ENCODE measurements around the gene AFF2. TPM values are rescaled to one million over a fixed set of nuclear protein-coding genes. Genes with fewer than 3 reads are reported as not detected.

The AFF2 gene
- total and polyA plus RNA-seq, 10 donors = 0.04 to 26.6 (median 8.7) TPM

- Histone ChIP-seq H3K27ac (no peak overlapping the region), H3K27me3 (replicated peaks in 1 of 7) (no peaks in the 10 kb centered on the region), H3K4me1 (no peaks in the 10 kb centered on the region), H3K36me3 (no peaks in the 10 kb centered on the region), H3K9me3 (no peaks in the 10 kb centered on the region), H3K4me3 (no peak overlapping the region)
- DNase-seq = no peak
- TF ChIP-seq POLR2A (IDR thresholded peaks at IDR 0.05) = no peak
- TF ChIP-seq POLR2AphosphoS5 (IDR thresholded peaks at IDR 0.05) = no peak
- TF ChIP-seq, protein P1, sequence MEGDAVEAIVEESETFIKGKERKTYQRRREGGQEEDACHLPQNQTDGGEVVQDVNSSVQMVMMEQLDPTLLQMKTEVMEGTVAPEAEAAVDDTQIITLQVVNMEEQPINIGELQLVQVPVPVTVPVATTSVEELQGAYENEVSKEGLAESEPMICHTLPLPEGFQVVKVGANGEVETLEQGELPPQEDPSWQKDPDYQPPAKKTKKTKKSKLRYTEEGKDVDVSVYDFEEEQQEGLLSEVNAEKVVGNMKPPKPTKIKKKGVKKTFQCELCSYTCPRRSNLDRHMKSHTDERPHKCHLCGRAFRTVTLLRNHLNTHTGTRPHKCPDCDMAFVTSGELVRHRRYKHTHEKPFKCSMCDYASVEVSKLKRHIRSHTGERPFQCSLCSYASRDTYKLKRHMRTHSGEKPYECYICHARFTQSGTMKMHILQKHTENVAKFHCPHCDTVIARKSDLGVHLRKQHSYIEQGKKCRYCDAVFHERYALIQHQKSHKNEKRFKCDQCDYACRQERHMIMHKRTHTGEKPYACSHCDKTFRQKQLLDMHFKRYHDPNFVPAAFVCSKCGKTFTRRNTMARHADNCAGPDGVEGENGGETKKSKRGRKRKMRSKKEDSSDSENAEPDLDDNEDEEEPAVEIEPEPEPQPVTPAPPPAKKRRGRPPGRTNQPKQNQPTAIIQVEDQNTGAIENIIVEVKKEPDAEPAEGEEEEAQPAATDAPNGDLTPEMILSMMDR (IDR thresholded peaks at IDR 0.05 in 8 of 11, conservative IDR thresholded peaks at IDR 0.05 in 3 of 11) = no peak
- WGBS, 5 donors = 59 to 91% (median 88%) methylated on average over 1 of the region's 1 CpG
- intact Hi-C loops (cut with DNase I; ENCODE audit: low total_unique reads) = no loop called here
These were observed 371.7 kb downstream of the AFF2 start for GRCh38 chrX:148872161-148872535.

GRCh38 chrX:148872881-148873280, 372.5 kb downstream of the AFF2 start:
- Histone ChIP-seq H3K4me1 (no peaks in the 10 kb centered on the region), H3K9me3 (no peaks in the 10 kb centered on the region), H3K4me3 (no peak overlapping the region), H3K27me3 (replicated peaks in 1 of 7) (no peaks in the 10 kb centered on the region), H3K27ac (no peak overlapping the region), H3K36me3 (no peaks in the 10 kb centered on the region)
- intact Hi-C loops (cut with DNase I; ENCODE audit: low total_unique reads) = no loop called here
- DNase-seq = no peak
- 53 to 75% (median 64%) methylated on average over 3 to 4 of the region's 4 CpGs for WGBS, 5 donors
- TF ChIP-seq, protein P1 (IDR thresholded peaks at IDR 0.05 in 8 of 11, conservative IDR thresholded peaks at IDR 0.05 in 3 of 11) = no peak
- no peak for TF ChIP-seq POLR2A (IDR thresholded peaks at IDR 0.05)
- no peak for TF ChIP-seq POLR2AphosphoS5 (IDR thresholded peaks at IDR 0.05)

- no peak for DNase-seq
- TF ChIP-seq, protein P1 (IDR thresholded peaks at IDR 0.05 in 8 of 11, conservative IDR thresholded peaks at IDR 0.05 in 3 of 11) = no peak
- TF ChIP-seq POLR2A (IDR thresholded peaks at IDR 0.05) (no peak), POLR2AphosphoS5 (IDR thresholded peaks at IDR 0.05) (no peak)
- H3K4me3 ChIP-seq = no peak overlapping the region
- H3K36me3 ChIP-seq = no peaks in the 10 kb centered on the region
- H3K27me3 ChIP-seq (replicated peaks in 1 of 7) = no peaks in the 10 kb centered on the region
- intact Hi-C loops (cut with DNase I; ENCODE audit: low total_unique reads) = no loop called here
- no peaks in the 10 kb centered on the region for H3K9me3 ChIP-seq
- WGBS, 5 donors = 75 to 90% (median 80%) methylated on average over 3 of the region's 3 CpGs
- no peaks in the 10 kb centered on the region for H3K4me1 ChIP-seq
- no peak overlapping the region for H3K27ac ChIP-seq
These were observed 374.3 kb downstream of the AFF2 start for GRCh38 chrX:148874636-148875246.

DNA sequence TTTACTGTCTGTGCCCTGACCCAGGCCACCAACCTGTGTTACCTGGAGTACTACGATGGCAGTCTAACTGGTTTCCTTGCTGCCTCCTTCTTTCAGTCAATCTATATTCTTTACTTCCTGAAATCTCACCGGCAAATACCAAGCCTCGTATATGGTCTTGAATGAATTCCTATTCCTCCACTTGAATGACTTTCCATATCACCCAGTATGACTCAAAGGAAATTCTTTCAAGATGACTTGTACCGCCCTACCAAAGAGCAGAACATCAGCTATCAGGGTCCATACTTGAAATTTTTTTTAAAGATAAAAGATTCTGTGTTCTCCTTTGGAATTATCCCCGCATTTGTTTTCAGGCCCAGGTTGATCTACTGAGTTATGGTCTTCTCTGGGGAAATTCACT, 378.0 kb downstream of the AFF2 start:
- no peaks in the 10 kb centered on the region for H3K36me3 ChIP-seq
- DNase-seq = no peak
- no peaks in the 10 kb centered on the region for H3K4me1 ChIP-seq
- no peak overlapping the region for H3K27ac ChIP-seq
- H3K9me3 ChIP-seq = no peaks in the 10 kb centered on the region
- H3K4me3 ChIP-seq = no peak overlapping the region
- intact Hi-C loops (cut with DNase I; ENCODE audit: low total_unique reads) = no loop called here
- no peak for TF ChIP-seq POLR2A (IDR thresholded peaks at IDR 0.05)
- TF ChIP-seq POLR2AphosphoS5 (IDR thresholded peaks at IDR 0.05) = no peak
- TF ChIP-seq, protein P1 (IDR thresholded peaks at IDR 0.05 in 8 of 11, conservative IDR thresholded peaks at IDR 0.05 in 3 of 11) = no peak
- WGBS, 5 donors = 80 to 92% (median 85%) methylated on average over 5 of the region's 5 CpGs
- no peaks in the 10 kb centered on the region for H3K27me3 ChIP-seq (replicated peaks in 1 of 7)
